RWPE1 (cell line): ENCODE data around the gene TTLL12.

Experiments used
- CTCF ChIA-PET: fragments of 350-600 bp; sonication (Branson Sonifier 250); formaldehyde crosslinking; extraction: SDS; loops from one replicate; lab custom pipeline; 2021; lab: Yijun Ruan, JAX
- POLR2A ChIA-PET: fragments of 400-600 bp; formaldehyde crosslinking; extraction: SDS; loops from one replicate; lab custom pipeline; 2020; ENCODE audit warnings: antibody characterized with exemption; ENCODE audit not compliant: low non-redundant PET; lab: Yijun Ruan, JAX
- DNase-seq: peaks from one replicate; pipeline ENCODE4 v3.0.0; 2012; ENCODE audit warnings: low spot score
- H3K27ac ChIP-seq: fragments of 450-650 bp; 2 replicates; pipeline ENCODE4 v1.5.1; 2017
- TF ChIP-seq, protein P1 (sequence below): fragments of 450-650 bp; conservative IDR thresholded peaks from 2 replicates; pipeline ENCODE4 v1.5.1; 2017; ENCODE audit warnings: low read depth, mild to moderate bottlenecking

The TTLL12 gene

DNA sequence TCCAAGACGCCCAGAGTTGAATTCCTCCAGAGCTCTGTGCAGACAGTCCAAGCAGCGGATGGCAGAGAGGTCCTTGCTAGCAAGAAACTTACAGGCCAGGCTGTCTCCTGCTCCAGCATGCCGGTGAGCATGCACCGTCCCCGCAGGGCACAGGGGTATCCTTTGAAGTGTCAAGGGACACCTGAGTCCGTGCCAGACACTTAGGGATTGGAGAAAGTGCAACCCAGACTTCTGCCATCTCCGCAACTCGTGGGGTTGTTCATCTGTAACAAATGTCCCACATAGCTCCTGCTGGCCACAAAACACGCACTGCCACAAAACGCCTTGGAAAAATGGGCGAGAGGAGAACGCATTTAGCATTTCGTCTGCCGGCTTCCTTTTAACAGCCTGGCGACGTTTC lies 22.3 kb downstream of the TTLL12 start:
- no peak for DNase-seq
- ChIA-PET CTCF (no interaction called here), POLR2A (no interaction called here)
- TF ChIP-seq, protein P1, sequence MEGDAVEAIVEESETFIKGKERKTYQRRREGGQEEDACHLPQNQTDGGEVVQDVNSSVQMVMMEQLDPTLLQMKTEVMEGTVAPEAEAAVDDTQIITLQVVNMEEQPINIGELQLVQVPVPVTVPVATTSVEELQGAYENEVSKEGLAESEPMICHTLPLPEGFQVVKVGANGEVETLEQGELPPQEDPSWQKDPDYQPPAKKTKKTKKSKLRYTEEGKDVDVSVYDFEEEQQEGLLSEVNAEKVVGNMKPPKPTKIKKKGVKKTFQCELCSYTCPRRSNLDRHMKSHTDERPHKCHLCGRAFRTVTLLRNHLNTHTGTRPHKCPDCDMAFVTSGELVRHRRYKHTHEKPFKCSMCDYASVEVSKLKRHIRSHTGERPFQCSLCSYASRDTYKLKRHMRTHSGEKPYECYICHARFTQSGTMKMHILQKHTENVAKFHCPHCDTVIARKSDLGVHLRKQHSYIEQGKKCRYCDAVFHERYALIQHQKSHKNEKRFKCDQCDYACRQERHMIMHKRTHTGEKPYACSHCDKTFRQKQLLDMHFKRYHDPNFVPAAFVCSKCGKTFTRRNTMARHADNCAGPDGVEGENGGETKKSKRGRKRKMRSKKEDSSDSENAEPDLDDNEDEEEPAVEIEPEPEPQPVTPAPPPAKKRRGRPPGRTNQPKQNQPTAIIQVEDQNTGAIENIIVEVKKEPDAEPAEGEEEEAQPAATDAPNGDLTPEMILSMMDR = no peak
- H3K27ac ChIP-seq = peak overlapping the region; percentile 98

DNA sequence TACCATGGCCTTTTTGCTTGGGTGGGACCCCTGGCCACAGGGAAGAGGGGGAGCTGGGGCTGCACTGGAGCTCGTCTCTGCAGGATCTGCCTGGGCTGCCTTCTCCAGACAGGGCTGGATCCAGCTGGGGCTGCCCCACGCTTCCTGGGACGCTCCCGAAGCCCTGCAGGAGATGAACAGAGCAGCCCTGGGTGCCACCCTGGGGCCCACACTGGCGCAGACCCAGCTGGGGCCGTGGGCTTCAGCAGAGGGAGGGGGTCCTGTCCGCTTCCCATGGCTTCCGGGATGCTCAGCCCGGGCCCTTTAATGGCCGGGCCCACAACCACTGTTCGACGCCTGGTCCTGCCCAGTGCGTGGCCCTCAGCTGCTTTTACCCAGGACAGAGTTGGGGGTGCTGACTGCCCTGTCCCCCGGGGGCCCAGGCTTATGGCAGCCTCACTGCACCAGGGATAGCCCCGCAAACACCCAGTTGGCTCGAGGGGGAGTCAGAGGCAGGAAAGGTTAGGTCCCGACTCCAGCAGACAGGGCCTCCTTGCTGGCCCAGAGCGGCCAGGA lies 23.6 kb downstream of the TTLL12 start:
- peak overlapping the region; percentile 98 for H3K27ac ChIP-seq
- POLR2A ChIA-PET = interaction anchor here (0.8 kb wide), 1 partner anchor 24 kb away, joined by 3 read pairs; no protein-coding TSS in a partner anchor
- TF ChIP-seq, protein P1 = no peak
- CTCF ChIA-PET = no interaction called here
- no peak for DNase-seq

DNA sequence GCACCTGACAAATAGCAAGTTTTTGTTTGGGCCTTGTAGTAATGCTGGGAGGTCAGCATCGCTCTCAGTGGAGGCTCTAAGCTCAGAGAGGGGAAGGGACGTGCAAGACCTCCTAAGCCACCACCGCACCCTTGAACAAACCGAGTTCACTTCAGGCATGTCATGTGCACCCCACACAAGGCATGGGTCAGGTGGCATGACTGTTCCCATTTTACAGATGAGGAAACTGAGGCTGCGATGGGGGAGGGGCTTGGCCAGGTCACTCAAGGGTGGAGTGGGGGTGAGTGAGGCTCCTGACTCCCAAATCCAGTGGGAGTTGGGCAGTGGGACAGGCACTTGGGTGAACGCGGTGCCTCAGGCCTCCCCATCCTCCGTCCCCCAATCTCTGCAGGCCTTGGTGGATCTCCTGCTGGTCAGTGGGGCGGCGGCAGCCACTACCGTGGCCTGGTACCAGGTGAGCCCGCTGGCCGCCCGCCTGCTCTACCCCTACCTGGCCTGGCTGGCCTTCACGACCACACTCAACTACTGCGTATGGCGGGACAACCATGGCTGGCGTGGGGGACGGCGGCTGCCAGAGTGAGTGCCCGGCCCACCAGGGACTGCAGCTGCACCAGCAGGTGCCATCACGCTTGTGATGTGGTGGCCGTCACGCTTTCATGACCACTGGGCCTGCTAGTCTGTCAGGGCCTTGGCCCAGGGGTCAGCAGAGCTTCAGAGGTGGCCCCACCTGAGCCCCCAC lies 24.4 kb downstream of the TTLL12 start:
- TF ChIP-seq, protein P1 = no peak
- CTCF ChIA-PET = no interaction called here
- peak overlapping the region; percentile 98 for H3K27ac ChIP-seq
- DNase-seq = no peak
- POLR2A ChIA-PET = no interaction called here

DNA sequence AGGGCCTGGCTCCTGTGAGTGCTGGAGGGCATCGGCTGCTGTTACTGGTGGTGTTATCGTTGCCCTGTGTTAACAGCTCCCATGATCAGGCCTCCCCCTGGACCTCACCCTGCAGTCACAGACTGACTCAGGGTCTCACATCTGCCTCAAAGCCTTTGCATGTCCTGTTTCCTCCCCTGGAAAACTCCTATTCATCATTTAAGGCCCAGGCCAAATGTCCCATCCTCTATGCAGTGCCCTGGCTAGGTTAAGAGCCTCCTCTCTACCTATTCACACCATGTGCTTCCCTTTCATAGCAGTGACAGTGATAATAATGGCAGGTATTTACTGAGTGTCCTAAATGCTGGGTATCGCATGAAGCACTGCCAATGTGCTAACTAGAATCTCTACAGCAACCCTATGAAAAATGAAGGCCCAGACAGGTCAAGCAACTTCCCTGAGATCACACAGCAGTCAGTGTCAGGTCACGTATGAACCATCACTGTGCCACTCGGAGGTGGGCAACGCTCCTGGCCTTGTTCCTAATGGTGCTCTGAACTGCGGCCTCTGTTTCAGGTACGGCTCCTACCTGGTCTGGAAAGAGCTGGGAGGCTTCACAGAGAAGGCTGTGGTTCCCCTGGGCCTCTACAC lies 26.3 kb downstream of the TTLL12 start:
- peak overlapping the region; percentile 98 for H3K27ac ChIP-seq
- TF ChIP-seq, protein P1 = no peak
- no peak for DNase-seq
- ChIA-PET POLR2A (no interaction called here), CTCF (no interaction called here)

DNA sequence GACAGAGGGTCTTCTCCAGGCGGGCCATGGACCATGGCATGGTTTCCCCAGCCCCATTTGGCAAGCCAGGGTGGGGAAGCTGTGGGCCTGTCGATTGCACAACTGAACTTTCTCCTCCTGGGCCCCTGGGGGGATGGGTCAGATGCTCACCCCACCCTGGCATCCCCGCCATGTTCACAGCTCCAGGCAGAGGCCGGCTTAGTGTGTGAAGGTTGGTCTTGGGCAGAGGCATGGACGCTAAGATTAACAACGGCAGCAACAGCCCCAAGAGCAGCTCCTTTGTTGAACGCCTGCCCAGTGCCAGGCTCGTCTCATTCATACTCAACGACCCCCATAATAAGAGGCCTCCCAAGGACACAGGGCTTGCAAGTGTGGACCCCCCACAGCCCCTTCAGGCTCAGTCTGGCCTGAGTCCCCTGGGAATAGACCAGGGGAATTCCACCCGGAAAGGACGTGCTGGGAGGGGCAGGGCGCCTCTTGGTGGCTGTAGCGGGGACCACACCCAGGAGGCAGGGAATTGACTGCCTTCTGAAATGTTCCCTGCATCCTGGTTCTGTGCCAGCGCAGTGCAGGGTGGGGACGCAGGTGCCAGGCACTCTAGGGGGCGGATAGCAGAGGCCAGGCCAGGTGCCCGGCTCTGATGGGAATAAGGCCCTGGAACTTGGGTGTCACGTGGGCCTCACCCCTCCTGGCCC lies 27.3 kb downstream of the TTLL12 start:
- TF ChIP-seq, protein P1 = no peak
- DNase-seq = no peak

More for the DNA sequence above, 27.3 kb downstream of the TTLL12 start:
- ChIA-PET CTCF (no interaction called here), POLR2A (no interaction called here)
- peak overlapping the region; percentile 98 for H3K27ac ChIP-seq
